Stimulated activated CD8-positive, alpha-beta memory T cell treated with anti-CD3 and anti-CD28 coated beads, Interleukin-7, amount 100 ng/mL, for 4 hours (primary cell): ENCODE measurements around the gene FYN.
A peak's percentile ranks its signal among the peaks of the same experiment; 100 is the strongest.

Source experiments
- DNase-seq, 2 donors: peaks; one replicate each; pipeline ENCODE4 v3.0.0-alpha.2; 2020; ENCODE audit warnings: low read depth in 2 of 2

Gene FYN

GRCh38 chr6:111750753-111751673 lies 122.2 kb downstream of the FYN start:
- DNase-seq: no peak

- no peak for DNase-seq
Observed at GRCh38 chr6:111750153-111750552, 123.1 kb downstream of the FYN start.

GRCh38 chr6:111748231-111748647 lies 125.0 kb downstream of the FYN start:
- DNase-seq: no peak

- DNase-seq: no peak
Observed at GRCh38 chr6:111747829-111748228, 125.4 kb downstream of the FYN start.

GRCh38 chr6:111747396-111747795 lies 125.9 kb downstream of the FYN start:
- DNase-seq: no peak

GRCh38 chr6:111746983-111747382 lies 126.3 kb downstream of the FYN start:
- DNase-seq: no peak

- no peak for DNase-seq
Observed at GRCh38 chr6:111745636-111746035, 127.6 kb downstream of the FYN start.

GRCh38 chr6:111745186-111745585 lies 128.1 kb downstream of the FYN start:
- DNase-seq: no peak

GRCh38 chr6:111743862-111744692 lies 129.2 kb downstream of the FYN start:
- no peak for DNase-seq

GRCh38 chr6:111743360-111743759 lies 129.9 kb downstream of the FYN start:
- DNase-seq: no peak

DNA sequence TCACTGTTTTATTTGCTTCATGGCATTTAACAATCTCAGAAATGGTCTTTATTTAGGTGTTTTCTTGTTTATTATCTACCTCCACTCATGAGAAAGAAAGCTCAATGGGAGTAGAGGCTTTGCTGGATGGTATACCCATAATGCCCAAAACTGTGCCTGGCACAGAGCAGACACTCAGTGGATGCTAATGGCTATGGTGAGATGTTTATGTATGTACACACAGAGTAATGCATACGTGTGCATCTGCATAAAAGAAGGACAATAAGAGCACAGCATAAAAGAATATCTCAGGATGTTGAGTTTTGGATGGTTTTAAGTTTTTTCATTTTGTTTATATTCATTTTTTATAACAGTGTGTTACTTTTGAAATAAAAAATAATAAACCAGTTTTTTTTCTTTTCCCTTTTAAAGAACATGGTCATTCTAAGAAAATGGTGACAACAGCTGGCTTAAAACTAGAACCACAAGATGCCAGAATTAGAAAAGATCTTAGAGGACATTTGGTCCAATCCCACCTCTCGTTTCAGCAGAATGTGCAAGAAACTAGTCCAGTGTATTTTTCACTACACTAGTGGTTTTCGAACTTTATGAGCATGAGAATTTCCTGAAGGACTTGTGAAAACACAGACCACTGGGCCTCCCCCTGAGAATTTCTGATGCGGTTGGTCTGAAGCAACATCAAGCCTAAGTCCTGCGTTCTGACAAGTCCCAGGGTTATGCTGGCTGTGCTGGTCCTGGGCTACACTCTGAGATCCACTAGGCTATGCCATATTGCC lies 131.9 kb downstream of the FYN start:
- DNase-seq: no peak

- no peak for DNase-seq
Observed at GRCh38 chr6:111740506-111740905, 132.7 kb downstream of the FYN start.

- no peak for DNase-seq
Observed at GRCh38 chr6:111739257-111739696, 134.0 kb downstream of the FYN start.

- no peak for DNase-seq
Observed at GRCh38 chr6:111738631-111739030, 134.6 kb downstream of the FYN start.

- DNase-seq: no peak
Observed at GRCh38 chr6:111738156-111738555, 135.1 kb downstream of the FYN start.

GRCh38 chr6:111737065-111737521 lies 136.2 kb downstream of the FYN start:
- DNase-seq: peak; percentile 36 to 48

DNA sequence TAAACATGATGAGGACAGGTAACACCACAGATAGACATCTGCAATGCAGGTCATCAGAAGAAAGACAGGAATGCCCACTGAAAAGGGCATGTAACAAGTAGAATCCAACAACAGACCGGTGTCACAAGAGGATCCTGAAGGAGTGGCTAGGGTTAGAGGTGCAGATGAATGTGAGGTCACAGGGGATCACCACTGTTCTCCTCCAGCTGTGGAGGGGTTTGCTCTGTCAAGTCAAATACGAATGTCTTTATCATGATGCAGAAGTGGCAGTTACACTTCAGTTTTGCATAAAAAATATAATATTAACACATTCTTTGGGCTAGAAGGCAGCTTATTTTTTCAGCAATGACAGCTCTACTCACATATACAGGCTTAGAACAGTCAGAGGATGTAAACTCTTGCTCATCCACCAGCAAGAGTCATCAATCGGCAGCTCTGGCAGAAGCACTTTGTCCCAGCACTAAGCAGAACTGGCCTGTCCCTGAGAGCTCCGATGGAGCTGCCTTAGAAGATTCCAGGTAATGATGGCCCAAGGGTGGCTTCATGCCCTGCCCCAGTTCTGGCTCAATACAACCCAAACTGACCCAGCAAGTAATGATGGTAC lies 137.1 kb downstream of the FYN start:
- no peak for DNase-seq

GRCh38 chr6:111734068-111735061 lies 138.9 kb downstream of the FYN start:
- no peak for DNase-seq

DNA sequence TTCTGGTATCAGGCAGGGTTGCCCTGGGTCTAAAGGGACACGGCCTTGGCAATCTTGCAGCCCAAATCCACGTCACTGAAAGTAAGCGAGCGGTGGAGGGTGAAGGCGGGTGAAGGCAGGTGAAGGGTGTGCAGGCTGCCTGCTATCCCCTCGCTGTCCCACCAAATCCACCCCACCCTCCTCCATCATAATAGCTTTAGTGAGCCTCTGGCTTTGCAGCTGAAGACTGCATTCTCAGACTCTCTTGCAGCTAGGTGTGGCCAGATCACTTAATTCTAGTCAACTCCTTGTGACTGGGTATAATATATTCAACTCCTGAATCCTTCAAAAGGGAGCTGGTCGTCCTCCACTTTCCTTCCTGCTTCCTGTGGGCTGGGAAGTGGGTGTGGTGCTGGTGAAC lies 140.9 kb downstream of the FYN start:
- no peak for DNase-seq
